Esophagus (tissue), 2 donors: ENCODE results near the gene ERGIC3. TPM values are rescaled to one million over a fixed set of nuclear protein-coding genes. Genes with fewer than 3 reads are reported as not detected.

Experiments used
- H3K27ac ChIP-seq, 2 donors: one replicate each; pipeline ENCODE4 v1.5.1; 2013; ENCODE audit warnings: low read depth in 2 of 2, mild to moderate bottlenecking in 2 of 2, inconsistent platforms in 1 of 2, low read length in 1 of 2, moderate library complexity in 1 of 2
- H3K27me3 ChIP-seq, 2 donors: one replicate each; pipeline ENCODE4 v1.6.1; 2013; ENCODE audit warnings: low read length in 2 of 2, control low read depth in 1 of 2, mild to moderate bottlenecking in 1 of 2; ENCODE audit not compliant: insufficient read depth in 2 of 2, control insufficient read depth in 1 of 2
- H3K36me3 ChIP-seq, 2 donors: one replicate each; pipeline ENCODE4 v1.6.1; 2013; ENCODE audit warnings: low read length in 1 of 2; ENCODE audit not compliant: control insufficient read depth in 2 of 2, insufficient read depth in 2 of 2
- H3K4me1 ChIP-seq, 2 donors: one replicate each; pipeline ENCODE4 v1.6.1; 2013; ENCODE audit warnings: low read length in 1 of 2; ENCODE audit not compliant: control insufficient read depth in 2 of 2, insufficient read depth in 2 of 2
- H3K4me3 ChIP-seq, 2 donors: one replicate each; pipeline ENCODE4 v1.5.1; 2013; ENCODE audit warnings: low read length in 2 of 2, mild to moderate bottlenecking in 2 of 2, low read depth in 1 of 2, moderate library complexity in 1 of 2
- H3K9me3 ChIP-seq, 2 donors: one replicate each; pipeline ENCODE4 v1.6.1; 2013; ENCODE audit warnings: mild to moderate bottlenecking in 2 of 2, low read depth in 1 of 2, low read length in 1 of 2, moderate library complexity in 1 of 2; ENCODE audit not compliant: control insufficient read depth in 2 of 2, insufficient read depth in 1 of 2
- WGBS, 2 donors: extraction: QIAGEN DNeasy Blood & Tissue Kit; methylation state at CpG; one replicate each; pipeline ENCODE4 v1.1.7; 2013; 5-methylcytosine and 5-hydroxymethylcytosine counted together
- polyA plus RNA-seq, 2 donors: library from polyadenylated mRNA; stranded (reverse); fragments of 200-250 nt; gene quantifications; one replicate each; pipeline ENCODE4 v1.2.3, GENCODE V29; 2013
- donor health status: healthy with polysubstance abuse.
- donor health status: Bipolar disorder and iron deficiency.

Gene ERGIC3
- polyA plus RNA-seq, 2 donors, result 104 to 148 TPM

DNA sequence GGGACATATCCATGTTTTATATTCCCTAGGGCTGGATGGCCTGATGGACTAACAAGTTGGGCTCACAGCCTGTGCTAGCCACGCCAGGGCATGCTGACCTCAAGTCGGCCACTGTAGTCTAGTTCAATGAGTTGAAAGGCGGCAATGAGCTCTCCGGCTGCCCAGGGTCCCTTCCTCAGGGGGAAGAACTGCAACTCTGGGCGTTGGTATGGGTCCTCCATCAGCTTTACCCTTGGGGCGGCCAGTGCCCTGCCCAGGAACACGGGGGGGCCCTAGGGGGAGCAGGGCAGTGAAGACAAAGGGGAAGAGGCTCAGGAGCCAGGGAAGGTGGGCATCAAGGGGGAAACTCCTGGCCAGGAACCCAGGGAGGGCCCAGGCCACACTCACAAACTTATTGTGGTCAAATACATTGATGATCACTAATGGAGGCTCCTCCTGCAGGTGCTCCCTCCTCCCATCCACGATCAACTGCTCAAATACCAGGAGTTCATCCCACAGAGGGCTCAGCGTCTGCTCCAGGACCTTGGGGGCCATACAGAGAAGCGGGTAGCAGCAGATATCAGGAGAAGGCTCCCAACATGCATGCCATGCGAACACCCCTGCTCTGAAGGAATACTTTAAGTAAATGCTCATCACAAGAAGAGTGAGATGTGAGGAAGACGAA is 41.0 kb downstream of the ERGIC3 start:
- H3K27me3 ChIP-seq, result no peaks in the 10 kb centered on the region
- H3K9me3 ChIP-seq, result peaks cover 0 to 7% of the 10 kb centered on the region in 2 donors
- H3K4me3 ChIP-seq, result no peak overlapping the region
- WGBS, 2 donors, result 89 to 91% methylated on average over 12 of the region's 12 CpGs
- peaks cover 4 to 9% of the 10 kb centered on the region in 2 donors for H3K4me1 ChIP-seq
- H3K36me3 ChIP-seq, result no peaks in the 10 kb centered on the region
- no peak overlapping the region for H3K27ac ChIP-seq

DNA sequence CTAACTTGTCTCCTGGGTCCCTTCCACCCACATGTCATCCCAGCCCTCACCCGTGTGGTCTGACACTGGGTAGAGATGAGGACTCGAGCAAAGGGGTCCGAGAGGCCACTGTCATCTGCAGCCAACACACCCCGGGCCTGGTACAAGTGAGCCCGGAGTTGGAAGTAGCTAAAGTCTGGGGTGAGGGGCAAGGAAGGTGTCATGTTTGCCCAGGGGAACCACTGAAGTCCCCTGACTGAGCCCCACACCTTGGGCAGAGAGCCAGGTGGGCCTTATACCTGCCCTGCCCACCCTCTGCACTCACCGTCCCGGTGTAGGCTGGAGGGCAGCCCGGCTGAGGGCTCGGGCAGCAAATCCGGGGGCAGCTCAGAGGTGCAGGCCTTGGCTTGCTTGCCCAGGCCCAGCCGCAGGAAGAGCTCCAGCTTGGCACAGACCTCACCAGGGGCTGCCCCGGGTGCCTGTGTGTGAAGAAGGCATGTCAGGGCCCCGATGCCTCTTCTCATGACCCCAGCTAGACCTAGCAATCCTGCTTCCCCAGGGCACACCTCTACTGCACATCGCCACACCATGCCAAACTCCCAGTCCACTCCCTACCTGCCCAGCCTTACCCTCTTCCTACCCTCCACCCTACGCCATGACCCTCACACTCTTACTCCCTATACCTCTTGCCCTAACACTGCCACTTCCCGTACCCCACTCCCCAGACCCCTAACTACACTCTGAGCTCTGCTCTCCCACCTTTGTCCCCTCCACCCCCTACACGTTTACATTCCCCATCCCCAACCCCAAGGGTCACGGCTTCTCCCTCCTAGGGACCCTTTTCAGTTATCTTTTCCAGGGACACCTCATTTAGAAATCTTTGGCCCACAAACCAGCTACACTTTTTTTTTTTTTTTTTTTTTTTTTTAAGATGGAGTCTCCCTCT is 42.0 kb downstream of the ERGIC3 start:
- no peak overlapping the region for H3K4me3 ChIP-seq
- no peaks in the 10 kb centered on the region for H3K36me3 ChIP-seq
- H3K27ac ChIP-seq, result no peak overlapping the region
- 69 to 85% methylated on average over 17 to 18 of the region's 18 CpGs for WGBS, 2 donors
- H3K9me3 ChIP-seq, result peaks cover 0 to 7% of the 10 kb centered on the region in 2 donors
- H3K27me3 ChIP-seq, result no peaks in the 10 kb centered on the region
- H3K4me1 ChIP-seq, result peaks cover 4 to 9% of the 10 kb centered on the region in 2 donors

DNA sequence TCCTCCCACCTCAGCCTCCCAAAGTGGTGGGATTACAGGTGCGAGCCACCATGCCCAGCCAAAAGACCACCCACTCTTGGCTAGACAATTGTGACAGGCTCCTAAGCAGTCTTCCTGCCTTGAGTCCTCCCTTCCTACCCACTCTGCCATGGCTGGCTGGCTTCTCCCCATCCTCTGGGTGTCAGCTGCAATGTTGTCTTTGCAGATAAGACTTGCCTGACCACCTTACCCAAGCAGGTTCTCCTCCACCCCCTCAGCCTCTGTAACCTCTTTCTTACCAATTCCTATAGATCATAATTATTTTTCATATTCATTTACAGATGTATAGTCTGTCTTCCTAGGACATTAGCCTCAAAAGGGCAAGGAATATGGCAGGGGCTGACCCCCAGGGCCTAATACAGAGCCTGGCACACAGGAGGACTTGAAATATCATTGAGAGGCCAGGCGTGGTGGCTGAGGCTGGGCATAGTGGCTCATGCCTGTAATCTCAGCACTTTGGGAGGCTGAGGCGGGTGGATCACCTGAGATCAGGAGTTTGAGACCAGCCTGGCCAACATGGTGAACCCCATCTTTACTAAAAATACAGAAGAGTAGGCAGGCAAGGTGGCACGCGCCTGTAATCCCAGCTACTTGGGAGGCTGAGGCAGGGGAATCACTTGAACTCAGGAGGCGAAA is 45.0 kb downstream of the ERGIC3 start:
- 95% methylated on average over 6 of the region's 6 CpGs for WGBS, 2 donors
- no peak overlapping the region for H3K27ac ChIP-seq
- H3K36me3 ChIP-seq, result no peaks in the 10 kb centered on the region
- no peaks in the 10 kb centered on the region for H3K27me3 ChIP-seq
- H3K4me3 ChIP-seq, result no peak overlapping the region
- peaks cover 0 to 6% of the 10 kb centered on the region in 2 donors for H3K9me3 ChIP-seq
- H3K4me1 ChIP-seq, result peaks cover 4 to 9% of the 10 kb centered on the region in 2 donors

DNA sequence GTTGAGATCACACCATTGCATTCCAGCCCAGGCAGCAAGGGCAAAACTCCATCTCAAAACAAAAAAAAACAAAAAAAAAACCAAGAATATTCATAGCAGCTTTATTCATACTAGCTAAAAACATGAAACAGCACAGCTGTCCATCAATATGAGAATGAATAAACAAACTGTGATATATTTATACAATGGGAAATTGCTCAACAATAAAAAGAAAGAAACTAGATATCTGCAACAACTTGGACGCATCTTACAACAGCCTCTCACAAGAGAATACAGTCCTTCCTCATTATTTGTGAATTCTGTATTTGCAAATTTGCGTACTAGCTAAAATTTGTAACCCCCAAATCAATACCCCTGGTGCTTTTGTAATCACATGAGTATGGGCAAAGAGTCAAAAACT is 45.6 kb downstream of the ERGIC3 start:
- H3K4me3 ChIP-seq, result no peak overlapping the region
- no peak overlapping the region for H3K27ac ChIP-seq
- no peaks in the 10 kb centered on the region for H3K27me3 ChIP-seq
- peaks cover 0 to under 1% of the 10 kb centered on the region in 2 donors for H3K9me3 ChIP-seq
- no peaks in the 10 kb centered on the region for H3K36me3 ChIP-seq
- 74 to 76% methylated on average over 2 of the region's 2 CpGs for WGBS, 2 donors
- peaks cover 4 to 9% of the 10 kb centered on the region in 2 donors for H3K4me1 ChIP-seq

DNA sequence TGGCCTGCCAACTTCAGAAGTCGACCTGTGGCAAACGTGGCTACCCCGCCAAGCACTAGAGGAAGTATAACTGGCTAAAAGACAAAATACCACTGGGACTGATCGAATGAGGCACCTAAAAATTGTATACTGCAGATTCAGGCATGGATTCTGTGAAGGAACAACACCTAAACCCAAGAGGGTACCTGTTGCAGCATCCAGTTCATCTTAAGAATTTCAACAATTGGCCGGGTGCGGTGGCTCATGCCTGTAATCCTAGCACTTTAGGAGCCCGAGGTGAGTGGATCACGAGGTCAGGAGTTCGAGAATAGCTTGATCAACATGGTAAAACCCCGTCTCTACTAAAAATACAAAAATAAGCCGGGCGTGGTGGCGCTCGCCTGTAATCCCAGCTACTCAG is 46.5 kb downstream of the ERGIC3 start:
- WGBS, 2 donors, result 78 to 81% methylated on average over 14 of the region's 14 CpGs
- Histone ChIP-seq H3K9me3 (no peaks in the 10 kb centered on the region), H3K4me1 (peaks cover 4 to 9% of the 10 kb centered on the region in 2 donors), H3K4me3 (no peak overlapping the region), H3K36me3 (no peaks in the 10 kb centered on the region), H3K27me3 (no peaks in the 10 kb centered on the region), H3K27ac (no peak overlapping the region)

DNA sequence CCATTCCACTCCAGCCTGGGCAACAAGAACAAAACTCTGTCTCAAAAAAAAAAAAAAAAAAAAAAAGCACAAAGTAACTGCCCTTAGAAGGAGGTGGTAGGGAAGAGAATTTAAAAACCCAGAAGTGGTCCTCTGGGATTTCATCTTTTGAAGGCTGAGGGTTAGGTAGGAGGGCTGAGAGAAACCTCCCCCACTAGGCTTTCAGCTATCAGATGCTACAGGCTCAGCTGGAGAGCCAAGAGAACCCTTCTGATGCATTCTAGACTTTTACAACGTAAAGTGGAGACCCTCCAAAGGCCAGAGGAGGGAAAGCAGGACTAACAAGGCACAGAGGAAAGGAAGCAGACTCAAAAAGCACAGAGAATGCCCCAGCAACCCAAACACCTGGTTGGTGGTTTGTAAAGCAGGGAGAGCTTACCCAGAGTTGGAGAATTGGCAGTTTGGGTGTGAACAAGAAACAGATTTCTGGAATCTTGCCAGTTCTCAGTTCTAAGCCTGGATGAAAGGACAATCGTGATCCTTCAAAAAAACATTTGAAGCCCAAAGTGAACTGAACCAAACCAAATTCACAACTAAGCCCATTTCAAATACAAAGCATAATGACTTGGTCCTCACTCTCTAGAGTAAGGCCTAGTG is 50.6 kb downstream of the ERGIC3 start:
- Histone ChIP-seq H3K9me3 (no peaks in the 10 kb centered on the region), H3K36me3 (no peaks in the 10 kb centered on the region), H3K4me3 (no peak overlapping the region), H3K27ac (no peak overlapping the region), H3K4me1 (peaks cover 3 to 4% of the 10 kb centered on the region in 2 donors), H3K27me3 (no peaks in the 10 kb centered on the region)
- 13 to 18% methylated on average over 2 of the region's 2 CpGs for WGBS, 2 donors

DNA sequence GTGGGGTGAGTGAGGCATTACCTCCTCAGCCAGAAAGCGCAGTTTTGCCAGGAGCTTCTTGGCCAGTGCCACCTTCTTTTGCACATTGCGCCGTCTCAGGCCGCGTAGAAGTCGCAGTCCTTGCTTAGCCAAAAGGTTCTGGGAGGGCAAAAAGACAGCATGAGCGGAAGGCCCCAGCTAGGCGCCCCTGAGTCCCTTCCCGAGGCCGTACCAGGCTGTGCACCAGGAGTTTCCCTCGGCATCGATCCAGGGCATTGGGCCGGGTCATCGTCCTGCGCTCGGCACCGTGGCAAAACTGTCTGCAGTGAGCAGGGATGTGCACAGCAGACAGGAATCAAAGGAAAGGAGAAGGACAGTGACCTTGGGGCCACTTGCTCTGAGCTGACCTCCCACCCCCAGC is 53.6 kb downstream of the ERGIC3 start:
- Histone ChIP-seq H3K4me1 (peaks cover 4 to 6% of the 10 kb centered on the region in 2 donors), H3K36me3 (no peaks in the 10 kb centered on the region), H3K27me3 (peaks cover 0 to 3% of the 10 kb centered on the region in 2 donors), H3K27ac (no peak overlapping the region), H3K9me3 (no peaks in the 10 kb centered on the region), H3K4me3 (no peak overlapping the region)
- 71 to 77% methylated on average over 17 of the region's 17 CpGs for WGBS, 2 donors

DNA sequence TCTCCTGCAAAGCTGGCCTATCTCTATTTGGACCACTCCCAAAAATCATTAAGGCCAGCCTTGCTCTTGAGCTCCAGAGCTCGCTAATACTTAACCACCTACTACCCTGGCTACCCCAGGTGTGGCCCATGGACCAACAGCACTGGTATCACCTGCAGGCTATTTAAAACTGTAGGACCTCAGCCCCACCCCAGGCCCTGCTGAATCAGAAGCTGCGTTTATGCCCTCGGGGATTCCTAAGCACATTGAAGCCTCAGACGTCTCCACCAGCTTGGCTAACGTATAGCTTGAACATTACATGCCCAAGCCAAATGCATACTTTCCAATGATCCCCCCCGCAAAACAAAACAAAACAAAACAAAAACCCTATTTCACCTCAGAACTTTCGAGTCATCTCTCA is 54.0 kb downstream of the ERGIC3 start:
- Histone ChIP-seq H3K9me3 (no peaks in the 10 kb centered on the region), H3K36me3 (no peaks in the 10 kb centered on the region), H3K27me3 (peaks cover 0 to 6% of the 10 kb centered on the region in 2 donors), H3K4me1 (peaks cover 6 to 7% of the 10 kb centered on the region in 2 donors), H3K4me3 (no peak overlapping the region), H3K27ac (no peak overlapping the region)
- 53 to 61% methylated on average over 7 of the region's 7 CpGs for WGBS, 2 donors

DNA sequence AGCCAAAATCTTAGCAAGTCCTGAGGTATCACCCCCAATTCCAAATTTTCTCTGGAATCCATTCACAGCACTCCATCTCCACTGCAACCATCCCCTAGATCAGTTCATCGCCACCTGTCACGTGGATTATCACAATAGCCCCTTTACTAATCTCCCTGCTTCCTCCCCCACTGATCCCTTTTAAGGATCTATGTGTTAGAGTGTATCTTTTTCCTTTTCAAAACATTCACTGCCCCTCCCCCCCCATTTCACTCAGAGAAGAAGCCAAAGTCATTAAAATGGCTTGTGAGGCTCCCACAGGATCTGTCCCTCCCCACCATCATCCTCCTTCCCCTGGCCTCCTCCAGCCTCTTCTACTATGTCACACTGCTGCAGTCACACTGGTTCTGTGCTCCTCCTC is 55.3 kb downstream of the ERGIC3 start:
- H3K27ac ChIP-seq, result no peak overlapping the region
- H3K9me3 ChIP-seq, result no peaks in the 10 kb centered on the region
- H3K27me3 ChIP-seq, result peaks cover 0 to 6% of the 10 kb centered on the region in 2 donors
- H3K36me3 ChIP-seq, result no peaks in the 10 kb centered on the region
- no peak overlapping the region for H3K4me3 ChIP-seq
- WGBS, 2 donors, result 91 to 98% methylated on average over 2 of the region's 2 CpGs
- H3K4me1 ChIP-seq, result peaks cover 6 to 16% of the 10 kb centered on the region in 2 donors
